Dendritic cell treated with granulocyte-macrophage colony-stimulating factor and Interleukin-4, amounts not matched to agents 40 ng/mL and 50 ng/mL, for 4 days (primary cell): Measurements from ENCODE around the gene WNT6.

Experiments used
- H3K27ac Mint-ChIP-seq: one replicate; pipeline ENCODE4 v1.8.0; 2022; ENCODE audit warnings: mild to moderate bottlenecking, mixed read lengths
- H3K27me3 Mint-ChIP-seq: one replicate; pipeline ENCODE4 v1.8.0; 2022; ENCODE audit warnings: mild to moderate bottlenecking, mixed read lengths
- H3K36me3 Mint-ChIP-seq: one replicate; pipeline ENCODE4 v1.8.0; 2022; ENCODE audit warnings: low read depth, mixed read lengths
- H3K4me1 Mint-ChIP-seq: one replicate; pipeline ENCODE4 v1.8.0; 2022; ENCODE audit warnings: low read depth, mixed read lengths
- H3K4me3 Mint-ChIP-seq: one replicate; pipeline ENCODE4 v1.8.0; 2022; ENCODE audit warnings: mild to moderate bottlenecking, moderate library complexity, mixed read lengths
- H3K9me3 Mint-ChIP-seq: one replicate; pipeline ENCODE4 v1.8.0; 2022; ENCODE audit warnings: mixed read lengths
- intact Hi-C: fragments of 100-400 bp; cut with micrococcal nuclease; formaldehyde crosslinking; loops from one replicate; pipeline ENCODE4 v1.15.0; 2022

Gene WNT6

DNA sequence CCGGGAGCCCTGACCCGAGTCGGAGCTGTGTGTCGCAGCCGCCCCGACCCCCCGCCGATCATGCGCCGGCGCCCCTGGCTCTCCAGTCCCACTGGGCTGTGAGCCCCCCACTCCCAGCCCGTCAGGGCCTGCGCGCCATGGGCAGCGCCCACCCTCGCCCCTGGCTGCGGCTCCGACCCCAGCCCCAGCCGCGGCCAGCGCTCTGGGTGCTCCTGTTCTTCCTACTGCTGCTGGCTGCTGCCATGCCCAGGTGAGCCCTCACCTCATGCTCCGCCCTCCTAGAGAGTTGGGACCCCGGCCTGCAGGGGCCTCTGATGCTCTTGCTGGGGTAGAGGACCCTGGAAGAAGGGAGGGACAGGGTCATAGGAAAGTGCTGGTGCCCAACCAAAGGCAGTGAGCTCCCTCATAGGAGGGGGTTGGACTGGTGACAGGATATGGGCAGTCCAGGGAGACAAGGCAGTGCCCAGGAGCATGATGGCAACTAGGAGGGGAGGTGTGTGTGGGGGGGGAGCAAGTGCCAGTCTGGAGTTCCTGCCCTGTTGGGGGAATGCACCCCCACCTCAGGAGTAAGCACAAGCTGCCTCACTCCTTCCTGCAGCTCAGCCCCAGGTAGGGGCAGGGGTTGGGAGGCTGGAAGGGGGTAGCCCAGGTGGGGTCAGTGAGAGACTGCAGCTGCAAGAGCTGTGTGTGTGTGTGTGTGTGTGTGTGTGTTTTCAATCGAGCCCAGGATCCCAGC, 21.4 kb downstream of the WNT6 start:
- Mint-ChIP-seq H3K4me3 (no peak overlapping the region), H3K4me1 (peaks cover 28% of the 10 kb centered on the region), H3K36me3 (no peaks in the 10 kb centered on the region), H3K27ac (no peak overlapping the region), H3K27me3 (peaks cover 93% of the 10 kb centered on the region), H3K9me3 (no peaks in the 10 kb centered on the region)
- intact Hi-C loops: no loop called here

DNA sequence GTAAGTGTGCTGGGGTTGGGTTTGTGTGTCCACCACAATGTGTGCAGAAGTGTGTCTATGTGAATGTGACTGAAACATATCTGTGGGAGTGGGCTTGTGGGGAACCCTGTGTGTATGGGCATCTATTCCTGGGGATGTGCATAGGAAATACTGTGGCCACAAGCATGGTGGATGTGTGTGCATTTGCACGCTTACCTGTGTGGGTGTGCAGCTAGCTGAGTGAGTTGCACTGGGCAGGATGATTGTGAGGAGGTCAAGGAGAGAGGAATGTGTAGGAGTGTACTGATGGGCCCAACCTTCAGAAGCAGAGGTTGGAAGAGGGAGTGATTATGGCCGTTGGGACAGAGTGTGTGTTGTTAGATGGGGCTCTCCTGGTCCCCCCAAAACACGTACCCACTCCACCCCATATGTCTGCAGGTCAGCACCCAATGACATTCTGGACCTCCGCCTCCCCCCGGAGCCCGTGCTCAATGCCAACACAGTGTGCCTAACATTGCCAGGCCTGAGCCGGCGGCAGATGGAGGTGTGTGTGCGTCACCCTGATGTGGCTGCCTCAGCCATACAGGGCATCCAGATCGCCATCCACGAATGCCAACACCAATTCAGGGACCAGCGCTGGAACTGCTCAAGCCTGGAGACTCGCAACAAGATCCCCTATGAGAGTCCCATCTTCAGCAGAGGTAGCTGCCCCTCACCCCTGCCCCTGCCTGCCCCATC, 22.3 kb downstream of the WNT6 start:
- Mint-ChIP-seq H3K36me3 (no peaks in the 10 kb centered on the region), H3K27ac (no peak overlapping the region), H3K4me3 (no peak overlapping the region), H3K4me1 (peaks cover 24% of the 10 kb centered on the region), H3K27me3 (peaks cover 92% of the 10 kb centered on the region), H3K9me3 (no peaks in the 10 kb centered on the region)
- intact Hi-C loops: no loop called here

DNA sequence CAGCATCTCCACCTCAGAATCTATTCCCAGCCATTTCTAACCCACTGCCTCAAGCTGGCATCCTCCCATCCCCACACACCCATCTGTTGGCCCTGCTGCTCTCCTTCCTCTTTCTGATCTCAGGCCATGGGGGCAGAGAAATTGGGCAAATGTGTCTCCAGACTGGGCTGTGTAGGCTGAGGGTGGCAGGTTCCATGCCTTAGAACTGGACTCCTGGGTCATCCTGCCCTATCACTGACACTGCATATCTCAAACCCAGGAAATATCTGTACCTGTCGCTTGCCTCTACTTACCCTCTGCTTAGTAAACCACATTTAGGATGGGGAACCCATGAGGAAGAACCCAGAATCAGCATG, 22.8 kb downstream of the WNT6 start:
- H3K9me3 Mint-ChIP-seq: no peaks in the 10 kb centered on the region
- H3K4me3 Mint-ChIP-seq: no peak overlapping the region
- intact Hi-C loops: no loop called here
- H3K27ac Mint-ChIP-seq: no peak overlapping the region
- H3K4me1 Mint-ChIP-seq: peaks cover 24% of the 10 kb centered on the region
- no peaks in the 10 kb centered on the region for H3K36me3 Mint-ChIP-seq
- H3K27me3 Mint-ChIP-seq: peaks cover 92% of the 10 kb centered on the region

DNA sequence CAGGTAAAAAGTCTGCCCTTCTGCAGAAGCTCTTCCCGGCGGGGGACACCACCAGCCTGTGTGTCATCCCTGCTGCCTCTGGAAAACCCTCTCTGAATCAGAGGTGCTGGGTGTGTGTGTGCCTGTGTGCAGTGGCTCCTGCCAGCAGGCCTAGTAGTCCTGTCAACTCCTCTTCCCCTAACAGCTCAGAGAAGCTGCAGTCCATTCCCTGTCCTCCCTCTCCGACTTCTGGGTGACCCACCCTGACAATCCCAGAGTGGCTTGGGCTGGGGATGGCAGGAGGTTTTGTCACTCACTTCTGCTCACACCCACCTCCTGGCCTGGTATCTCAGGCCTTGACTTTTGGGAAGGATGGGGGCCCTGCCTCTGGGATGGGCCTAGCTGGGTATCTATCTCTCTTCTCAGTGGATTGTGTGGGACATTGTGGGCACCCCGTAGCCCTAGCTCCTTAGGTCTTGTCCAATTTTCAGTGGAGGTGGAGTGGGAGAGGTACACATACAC, 23.3 kb downstream of the WNT6 start:
- intact Hi-C loops: no loop called here
- H3K27ac Mint-ChIP-seq: no peak overlapping the region
- H3K4me1 Mint-ChIP-seq: peaks cover 24% of the 10 kb centered on the region
- H3K4me3 Mint-ChIP-seq: no peak overlapping the region
- H3K36me3 Mint-ChIP-seq: no peaks in the 10 kb centered on the region
- no peaks in the 10 kb centered on the region for H3K9me3 Mint-ChIP-seq
- peaks cover 90% of the 10 kb centered on the region for H3K27me3 Mint-ChIP-seq

DNA sequence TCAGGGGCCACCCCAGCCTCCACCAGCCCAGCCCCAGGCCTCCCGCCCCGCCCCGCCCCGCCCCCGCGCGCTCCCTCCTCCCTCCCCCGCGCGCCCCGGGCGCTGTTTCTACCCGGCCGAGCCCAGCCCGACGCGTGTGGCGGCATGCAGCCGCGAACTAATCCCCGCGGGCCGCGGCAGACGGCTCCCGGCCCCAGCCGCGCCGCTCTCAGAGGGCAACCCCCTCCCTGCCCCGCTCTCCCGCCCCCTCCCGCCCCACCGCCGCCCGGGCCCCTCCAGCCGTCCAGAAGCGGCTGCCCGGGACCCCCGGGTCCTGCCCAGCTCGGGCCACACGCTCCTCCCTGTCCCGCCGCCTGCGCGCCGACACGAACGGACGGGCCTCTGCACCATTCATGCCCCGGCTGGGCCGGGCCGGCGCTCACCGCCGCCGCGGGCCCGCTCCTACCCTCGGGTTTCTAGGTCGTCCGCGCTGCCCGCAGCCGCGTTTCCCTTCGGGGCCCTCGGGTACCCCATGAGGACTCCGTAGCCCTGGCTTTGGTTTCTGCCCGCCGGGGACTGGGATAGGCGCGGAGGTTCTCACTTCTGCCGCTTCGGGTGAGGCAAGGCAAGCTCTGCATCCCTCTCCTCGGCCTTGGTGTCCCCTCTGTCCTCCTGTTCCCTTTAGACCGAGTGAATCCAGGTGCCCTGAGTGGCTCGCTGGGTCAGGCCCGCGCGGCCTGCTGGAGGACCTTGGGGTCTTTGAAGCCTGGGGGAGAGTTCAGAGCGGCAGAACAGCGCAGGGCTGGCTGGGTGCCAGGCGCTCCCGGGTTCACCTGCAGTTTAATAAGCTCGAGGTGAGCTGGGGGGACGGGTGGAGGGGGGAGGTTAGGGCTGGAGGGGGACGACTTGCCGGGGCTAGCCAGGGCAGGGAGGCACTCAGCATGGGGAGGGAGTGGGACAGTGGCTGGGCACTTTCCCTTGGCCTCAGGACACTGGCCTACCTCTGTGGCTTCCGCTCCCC, 24.2 kb downstream of the WNT6 start:
- H3K4me3 Mint-ChIP-seq: peak overlapping the region; percentile 0
- H3K4me1 Mint-ChIP-seq: peaks cover 24% of the 10 kb centered on the region
- no peaks in the 10 kb centered on the region for H3K36me3 Mint-ChIP-seq
- no peaks in the 10 kb centered on the region for H3K9me3 Mint-ChIP-seq
- H3K27ac Mint-ChIP-seq: no peak overlapping the region
- intact Hi-C loops: no loop called here
- peaks cover 88% of the 10 kb centered on the region for H3K27me3 Mint-ChIP-seq

DNA sequence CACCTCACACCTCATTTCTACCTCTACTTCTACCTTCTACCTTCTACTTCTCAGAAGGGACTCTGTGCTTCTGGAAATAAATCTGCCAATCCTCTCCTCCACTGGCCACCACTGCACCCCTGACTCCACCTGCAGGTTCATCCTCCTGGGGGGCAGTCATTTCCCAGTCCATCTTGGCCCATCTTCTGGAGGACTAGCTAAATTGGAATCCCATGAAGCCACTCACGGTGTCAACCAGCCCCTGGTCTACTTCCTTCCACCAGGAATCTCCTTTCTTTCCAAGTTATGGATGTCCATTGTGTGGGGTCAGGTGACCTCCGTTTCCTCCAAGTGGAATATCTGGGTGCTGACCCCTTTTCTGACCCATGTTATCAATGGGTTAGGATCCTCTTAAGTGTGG, 24.9 kb downstream of the WNT6 start:
- Mint-ChIP-seq H3K4me3 (no peak overlapping the region), H3K4me1 (peaks cover 20% of the 10 kb centered on the region)
- intact Hi-C loops: no loop called here

DNA sequence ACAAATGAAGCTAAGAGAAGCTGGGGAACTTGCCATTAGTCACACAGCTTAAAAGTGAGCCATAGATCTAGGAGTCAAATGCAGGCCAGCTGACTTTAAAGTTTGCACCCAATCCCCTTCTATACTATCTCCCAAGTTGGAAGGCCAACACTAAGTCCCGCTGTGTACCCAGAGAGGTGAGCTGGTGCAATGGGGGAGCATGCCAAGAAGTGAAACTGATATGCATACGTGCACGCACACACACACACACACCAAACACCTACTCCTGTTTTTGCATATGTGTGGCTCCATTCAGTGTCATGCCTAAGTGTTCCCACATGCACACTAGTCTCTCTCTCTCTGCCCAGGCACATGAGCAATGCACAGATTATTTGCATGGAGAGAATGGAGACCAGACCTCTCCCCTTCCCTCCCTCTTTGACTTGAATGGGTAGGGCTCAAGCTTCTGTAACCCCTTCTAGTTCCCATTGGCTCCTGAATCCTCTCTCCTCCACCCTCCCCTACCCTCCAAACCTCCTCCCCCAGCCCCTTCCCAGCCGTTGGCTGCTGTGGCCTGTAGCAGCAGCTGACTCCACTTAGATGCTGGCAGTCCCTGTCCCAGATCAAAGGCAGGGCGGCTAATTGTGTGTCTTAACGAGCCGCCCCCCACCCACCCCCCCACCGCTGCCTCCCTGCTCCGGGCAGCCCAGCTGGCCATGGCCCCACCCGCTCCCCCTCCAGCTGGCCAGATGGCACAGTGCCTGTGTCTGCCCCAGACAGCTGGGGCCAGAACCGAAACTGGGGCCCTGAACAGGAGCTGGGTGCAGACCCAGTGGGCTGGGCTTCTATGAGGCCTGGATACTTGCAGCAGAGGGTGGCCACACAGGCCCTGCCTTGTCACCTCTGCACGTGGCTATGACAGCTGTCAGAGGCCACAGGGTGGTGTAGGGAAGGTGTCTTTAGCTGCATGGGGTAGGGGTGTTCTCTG, 26.7 kb downstream of the WNT6 start:
- no peak overlapping the region for H3K4me3 Mint-ChIP-seq
- H3K36me3 Mint-ChIP-seq: no peaks in the 10 kb centered on the region
- H3K27ac Mint-ChIP-seq: no peak overlapping the region
- H3K27me3 Mint-ChIP-seq: peaks cover 81% of the 10 kb centered on the region
- peaks cover 11% of the 10 kb centered on the region for H3K4me1 Mint-ChIP-seq
- intact Hi-C loops: no loop called here
- H3K9me3 Mint-ChIP-seq: no peaks in the 10 kb centered on the region

More for the DNA sequence above, 24.9 kb downstream of the WNT6 start:
- Mint-ChIP-seq H3K27ac (no peak overlapping the region), H3K27me3 (peaks cover 83% of the 10 kb centered on the region), H3K9me3 (no peaks in the 10 kb centered on the region), H3K36me3 (no peaks in the 10 kb centered on the region)

DNA sequence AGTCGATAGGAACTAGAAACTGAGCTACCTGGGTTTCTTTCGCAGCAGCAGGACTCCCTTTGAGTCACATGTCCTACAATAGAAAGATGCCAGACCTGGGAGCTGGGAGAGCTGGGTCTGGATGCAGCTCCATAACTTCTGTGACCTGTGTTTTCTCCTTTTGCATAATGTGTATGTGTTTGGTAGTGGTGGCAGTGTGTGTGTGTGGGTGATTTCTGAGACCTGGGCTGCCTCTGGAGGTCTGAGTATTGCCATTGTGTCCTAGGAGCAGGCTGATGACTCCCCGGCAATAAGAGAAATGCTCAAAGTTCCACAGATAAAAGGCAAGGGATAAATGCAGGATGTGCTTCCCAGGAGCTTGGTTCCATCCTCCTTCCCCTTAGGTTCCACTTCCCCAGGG, 27.5 kb downstream of the WNT6 start:
- Mint-ChIP-seq H3K27me3 (peaks cover 81% of the 10 kb centered on the region), H3K36me3 (no peaks in the 10 kb centered on the region), H3K4me3 (no peak overlapping the region), H3K27ac (no peak overlapping the region), H3K9me3 (no peaks in the 10 kb centered on the region), H3K4me1 (peaks cover 6% of the 10 kb centered on the region)
- intact Hi-C loops: no loop called here

DNA sequence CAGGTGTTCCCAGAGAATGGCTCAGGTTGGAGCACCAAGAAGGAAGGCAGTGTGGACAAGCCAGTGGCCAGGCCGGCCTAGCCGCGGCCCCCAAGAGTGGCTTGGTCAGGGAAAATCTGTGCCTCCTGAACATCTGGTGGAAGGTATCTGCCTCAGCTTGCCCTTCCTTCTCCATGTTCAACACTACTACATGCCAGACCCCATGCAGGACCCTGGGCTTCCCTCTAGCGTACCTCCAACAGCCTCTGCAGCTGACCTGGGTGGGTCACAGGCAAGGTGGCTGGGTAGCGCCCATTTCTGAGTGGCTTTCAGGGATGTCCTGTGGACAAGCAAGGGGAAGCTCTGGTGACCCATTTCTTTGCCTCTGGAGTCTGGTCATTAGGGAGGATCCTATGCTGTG, 28.7 kb downstream of the WNT6 start:
- Mint-ChIP-seq H3K4me3 (no peak overlapping the region), H3K27me3 (peaks cover 80% of the 10 kb centered on the region), H3K36me3 (no peaks in the 10 kb centered on the region), H3K4me1 (no peaks in the 10 kb centered on the region), H3K9me3 (no peaks in the 10 kb centered on the region), H3K27ac (no peak overlapping the region)
- intact Hi-C loops: no loop called here

DNA sequence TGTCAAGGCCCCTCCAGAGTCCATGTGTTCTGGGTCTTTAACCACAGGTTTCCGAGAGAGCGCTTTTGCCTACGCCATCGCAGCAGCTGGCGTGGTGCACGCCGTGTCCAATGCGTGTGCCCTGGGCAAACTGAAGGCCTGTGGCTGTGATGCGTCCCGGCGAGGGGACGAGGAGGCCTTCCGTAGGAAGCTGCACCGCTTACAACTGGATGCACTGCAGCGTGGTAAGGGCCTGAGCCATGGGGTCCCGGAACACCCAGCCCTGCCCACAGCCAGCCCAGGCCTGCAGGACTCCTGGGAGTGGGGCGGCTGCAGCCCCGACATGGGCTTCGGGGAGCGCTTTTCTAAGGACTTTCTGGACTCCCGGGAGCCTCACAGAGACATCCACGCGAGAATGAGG, 30.3 kb downstream of the WNT6 start:
- intact Hi-C loops: no loop called here
- peaks cover 83% of the 10 kb centered on the region for H3K27me3 Mint-ChIP-seq
- H3K4me3 Mint-ChIP-seq: no peak overlapping the region
- H3K9me3 Mint-ChIP-seq: no peaks in the 10 kb centered on the region
- H3K27ac Mint-ChIP-seq: no peak overlapping the region
- H3K4me1 Mint-ChIP-seq: no peaks in the 10 kb centered on the region
- no peaks in the 10 kb centered on the region for H3K36me3 Mint-ChIP-seq

DNA sequence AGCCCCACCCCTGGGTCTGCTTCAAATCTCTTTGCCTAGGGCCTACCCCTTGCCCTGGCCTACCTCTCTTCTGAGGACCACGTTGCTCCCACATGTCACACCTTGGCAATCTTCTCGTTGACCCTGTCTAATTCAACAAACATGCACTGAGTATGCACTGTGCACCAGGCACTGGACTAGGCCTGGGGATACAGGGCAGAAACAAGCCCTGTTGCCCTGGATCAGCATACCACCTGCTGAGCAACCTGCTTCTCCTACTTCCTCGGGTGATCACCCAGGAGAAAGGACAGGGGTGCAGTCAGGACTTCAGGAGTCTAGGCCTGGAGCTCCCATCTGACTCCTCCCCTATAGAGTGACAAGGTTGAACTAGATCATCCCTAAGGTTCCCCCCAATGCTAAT, 30.8 kb downstream of the WNT6 start:
- intact Hi-C loops: no loop called here
- Mint-ChIP-seq H3K36me3 (no peaks in the 10 kb centered on the region), H3K4me3 (no peak overlapping the region), H3K9me3 (no peaks in the 10 kb centered on the region), H3K27me3 (peaks cover 83% of the 10 kb centered on the region), H3K4me1 (no peaks in the 10 kb centered on the region), H3K27ac (no peak overlapping the region)

DNA sequence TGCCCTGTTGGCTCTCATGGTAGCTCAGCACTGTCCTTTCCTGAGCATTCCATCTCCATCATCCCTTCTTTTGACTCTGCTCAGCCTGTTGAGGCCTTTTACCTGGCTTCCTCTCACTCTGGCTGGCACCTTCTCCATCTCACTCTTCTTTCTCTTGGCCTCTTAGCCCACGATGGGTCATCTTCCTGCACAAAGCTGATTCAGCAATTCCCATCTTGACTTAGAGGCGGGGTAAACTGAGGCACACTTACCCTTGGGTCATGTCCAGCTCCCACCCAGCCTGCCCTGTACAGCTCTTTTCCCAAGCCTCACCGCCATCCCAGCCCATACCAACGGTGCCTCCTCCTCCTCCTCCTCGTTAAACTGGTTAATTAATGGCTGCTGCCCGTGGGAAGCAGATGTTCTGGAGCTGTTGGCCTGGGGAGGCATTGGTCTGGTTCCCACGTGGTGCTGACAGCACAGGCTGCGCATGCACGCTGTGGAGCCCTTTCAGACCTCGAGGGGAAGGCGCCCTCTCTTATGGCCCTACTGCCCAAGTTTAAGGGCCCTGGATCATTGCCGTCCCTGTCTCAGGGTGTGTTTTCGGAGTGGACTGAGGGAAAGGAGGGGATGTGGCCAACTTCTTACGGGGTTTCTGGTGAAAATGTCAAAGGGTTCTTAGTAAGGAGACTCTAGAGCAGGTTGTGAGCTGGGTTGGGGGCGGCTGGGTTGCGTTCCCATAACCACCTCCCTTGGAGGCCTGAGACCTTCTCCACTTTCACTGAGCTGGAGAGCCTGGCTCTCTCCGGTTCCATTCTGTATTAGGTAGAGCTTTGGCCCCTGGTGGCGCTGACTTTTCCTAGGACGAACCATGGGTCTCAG, 31.9 kb downstream of the WNT6 start:
- H3K4me3 Mint-ChIP-seq: no peak overlapping the region
- peaks cover 84% of the 10 kb centered on the region for H3K27me3 Mint-ChIP-seq
- H3K9me3 Mint-ChIP-seq: no peaks in the 10 kb centered on the region
- H3K36me3 Mint-ChIP-seq: no peaks in the 10 kb centered on the region
- H3K27ac Mint-ChIP-seq: no peak overlapping the region
- H3K4me1 Mint-ChIP-seq: peaks cover 8% of the 10 kb centered on the region
- intact Hi-C loops: no loop called here
